A673 (cell line): Measurements from ENCODE around the gene KIT.

Experiments used
- CTCF ChIP-seq: fragments of 300-800, 200-600 bp; sonication (generic); conservative IDR thresholded peaks from 2 replicates; pipeline ENCODE4 v1.5.1; 2017; ENCODE audit warnings: low read depth, mild to moderate bottlenecking, antibody characterized with exemption, low read length, moderate library complexity, mixed read lengths
- EZH2 ChIP-seq: fragments of 200-600 bp; sonication (generic); IDR thresholded peaks from 2 replicates; pipeline ENCODE4 v1.6.1; 2017; ENCODE audit warnings: borderline replicate concordance, low read depth, mild to moderate bottlenecking, mixed read lengths, antibody characterized with exemption, low read length; ENCODE audit not compliant: poor library complexity, severe bottlenecking

DNA sequence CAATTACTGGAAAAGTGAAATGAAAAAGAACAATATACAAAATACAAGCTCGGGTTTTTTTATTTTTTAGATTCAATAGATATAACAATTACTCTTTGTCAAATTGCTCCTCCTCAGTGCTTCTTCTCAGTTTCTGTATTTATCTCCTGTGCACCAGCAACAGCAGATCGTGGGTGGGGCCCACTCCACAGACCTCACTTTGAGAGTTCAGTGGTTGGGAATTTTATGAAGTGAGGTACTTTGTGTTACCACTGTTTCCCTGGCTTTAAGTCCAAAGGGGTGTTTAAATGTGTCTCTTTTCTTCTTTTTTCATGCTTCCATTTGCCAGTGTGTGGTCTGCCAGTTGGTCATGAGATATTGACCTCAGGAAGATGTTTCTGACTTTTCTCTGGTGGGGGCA, 54.4 kb downstream of the KIT start:
- TF ChIP-seq CTCF (no peak), EZH2 (no peak)
